ENCODE measurements around the gene ROR2.

- TF ChIP-seq POLR2A (IDR thresholded peaks at IDR 0.05; ENCODE audit: low read depth, low read length) (no peak), POLR2AphosphoS5 (IDR thresholded peaks at IDR 0.05; ENCODE audit: low read depth, low read length) (no peak)
These were observed 358.4 kb downstream of the ROR2 start for GRCh38 chr9:91591627-91592026.
